ENCODE data around the gene PPP1R7. TPM values are rescaled to one million over a fixed set of nuclear protein-coding genes. Genes with fewer than 3 reads are reported as not detected.

The PPP1R7 gene
- total and polyA plus RNA-seq, 8 donors = 21.5 to 38.7 (median 31.5) TPM

DNA sequence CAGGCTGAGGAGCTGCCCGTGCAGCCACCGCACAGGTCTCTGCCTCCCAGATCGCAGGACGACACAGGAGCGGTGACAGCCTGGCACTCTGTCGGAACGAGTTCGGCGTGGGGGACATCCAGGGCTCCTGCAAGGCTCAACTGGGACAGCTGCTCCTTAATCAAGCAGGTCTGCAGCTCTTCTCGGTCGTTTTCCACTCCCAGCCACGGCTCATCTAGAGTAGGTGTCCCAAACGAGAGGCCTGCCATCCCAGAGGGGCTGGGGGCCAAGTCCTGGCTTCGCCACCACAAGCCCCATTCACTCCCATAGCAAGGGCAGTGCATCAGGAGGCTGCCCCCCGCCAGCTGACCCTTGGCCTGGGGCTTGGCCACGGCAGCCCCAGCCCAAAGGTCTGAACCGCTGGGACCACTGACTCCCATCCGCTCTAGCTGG is 23.5 kb upstream of the PPP1R7 start:
- intact Hi-C loops (cut with DNase I) = no loop called here
- TF ChIP-seq, protein P1, sequence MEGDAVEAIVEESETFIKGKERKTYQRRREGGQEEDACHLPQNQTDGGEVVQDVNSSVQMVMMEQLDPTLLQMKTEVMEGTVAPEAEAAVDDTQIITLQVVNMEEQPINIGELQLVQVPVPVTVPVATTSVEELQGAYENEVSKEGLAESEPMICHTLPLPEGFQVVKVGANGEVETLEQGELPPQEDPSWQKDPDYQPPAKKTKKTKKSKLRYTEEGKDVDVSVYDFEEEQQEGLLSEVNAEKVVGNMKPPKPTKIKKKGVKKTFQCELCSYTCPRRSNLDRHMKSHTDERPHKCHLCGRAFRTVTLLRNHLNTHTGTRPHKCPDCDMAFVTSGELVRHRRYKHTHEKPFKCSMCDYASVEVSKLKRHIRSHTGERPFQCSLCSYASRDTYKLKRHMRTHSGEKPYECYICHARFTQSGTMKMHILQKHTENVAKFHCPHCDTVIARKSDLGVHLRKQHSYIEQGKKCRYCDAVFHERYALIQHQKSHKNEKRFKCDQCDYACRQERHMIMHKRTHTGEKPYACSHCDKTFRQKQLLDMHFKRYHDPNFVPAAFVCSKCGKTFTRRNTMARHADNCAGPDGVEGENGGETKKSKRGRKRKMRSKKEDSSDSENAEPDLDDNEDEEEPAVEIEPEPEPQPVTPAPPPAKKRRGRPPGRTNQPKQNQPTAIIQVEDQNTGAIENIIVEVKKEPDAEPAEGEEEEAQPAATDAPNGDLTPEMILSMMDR (IDR thresholded peaks at IDR 0.05) = no peak
- FAIRE-seq (no peak), DNase-seq (peak in 2 of 6 donors; percentile 33 to 48), ATAC-seq (no peak)
- Histone ChIP-seq H3K27me3 (no peaks in the 10 kb centered on the region), H3K4me1 (no peaks in the 10 kb centered on the region), H3K36me3 (no peaks in the 10 kb centered on the region), H3K9me3 (no peaks in the 10 kb centered on the region), H3K4me3 (no peak overlapping the region), H3K27ac (no peak overlapping the region)
- WGBS, 2 donors = 93 to 94% methylated on average over 18 of the region's 18 CpGs

DNA sequence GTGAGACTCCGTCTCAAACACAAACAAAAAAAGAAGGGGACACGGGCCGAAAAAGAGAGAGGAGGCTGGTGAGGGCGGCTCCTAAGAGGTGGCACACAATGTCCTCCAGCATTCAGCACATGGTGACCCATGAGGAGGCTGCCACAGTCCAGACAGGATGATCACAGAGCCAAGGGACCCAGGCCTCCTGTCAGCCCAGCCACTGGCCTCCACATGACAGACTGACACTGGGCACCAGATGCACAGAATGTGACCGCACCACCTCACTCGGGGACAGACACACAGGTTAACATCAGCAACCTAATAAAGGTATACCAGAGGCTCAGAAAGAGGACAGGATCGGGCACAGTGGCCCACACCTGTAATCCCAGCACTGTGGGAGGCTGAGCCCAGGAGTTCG is 22.0 kb upstream of the PPP1R7 start:
- Histone ChIP-seq H3K36me3 (no peaks in the 10 kb centered on the region), H3K9me3 (no peaks in the 10 kb centered on the region), H3K27me3 (no peaks in the 10 kb centered on the region), H3K27ac (no peak overlapping the region), H3K4me1 (no peaks in the 10 kb centered on the region), H3K4me3 (no peak overlapping the region)
- ATAC-seq = no peak
- TF ChIP-seq, protein P1 (IDR thresholded peaks at IDR 0.05) = no peak
- 95 to 96% methylated on average over 8 of the region's 8 CpGs for WGBS, 2 donors
- intact Hi-C loops (cut with DNase I) = no loop called here
- no peak for FAIRE-seq
- DNase-seq = peak in 1 of 6 donors; percentile 22

DNA sequence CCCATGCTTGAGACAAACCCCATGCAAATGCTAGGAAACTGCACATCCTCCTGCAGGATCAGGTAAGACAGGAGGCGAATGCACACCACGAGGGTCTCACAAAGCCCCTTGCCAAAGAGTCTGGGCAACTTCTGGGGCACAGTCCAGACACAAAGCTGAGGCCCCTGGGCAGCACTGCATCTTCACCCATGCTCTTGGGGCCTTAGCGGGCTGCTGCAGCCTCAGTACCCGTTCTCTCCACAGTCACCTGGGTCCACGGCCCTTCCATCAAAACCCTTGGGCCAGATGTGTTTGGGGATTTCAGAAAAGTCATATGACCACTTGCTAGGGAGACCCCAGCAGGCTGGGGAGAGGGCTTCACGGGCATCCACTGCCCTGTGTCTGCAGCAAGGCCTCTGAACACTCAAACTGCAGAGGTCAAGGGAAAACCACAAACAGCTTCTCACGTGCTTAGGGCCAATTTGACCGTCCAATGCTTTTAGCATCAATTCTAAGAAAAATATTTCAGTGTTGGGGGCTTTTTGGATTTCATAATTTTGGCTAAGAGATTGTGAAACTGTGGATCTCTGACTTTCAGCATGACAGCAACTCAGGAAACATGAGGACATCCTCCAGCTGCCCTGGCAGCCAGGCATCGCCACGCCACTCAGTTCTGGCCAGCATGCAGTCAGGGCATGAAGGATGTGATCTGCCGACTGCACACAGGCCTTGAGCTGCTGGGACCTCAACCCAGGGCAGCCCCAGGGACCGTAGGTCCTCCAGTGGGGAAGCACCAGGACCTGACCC is 21.0 kb upstream of the PPP1R7 start:
- Histone ChIP-seq H3K27me3 (no peaks in the 10 kb centered on the region), H3K4me1 (no peaks in the 10 kb centered on the region), H3K9me3 (no peaks in the 10 kb centered on the region), H3K27ac (no peak overlapping the region), H3K36me3 (no peaks in the 10 kb centered on the region), H3K4me3 (no peak overlapping the region)
- DNase-seq (peak in 1 of 6 donors; percentile 35), FAIRE-seq (no peak), ATAC-seq (no peak)
- TF ChIP-seq, protein P1 (IDR thresholded peaks at IDR 0.05) = no peak
- intact Hi-C loops (cut with DNase I) = no loop called here
- 90 to 92% methylated on average over 12 of the region's 12 CpGs for WGBS, 2 donors

DNA sequence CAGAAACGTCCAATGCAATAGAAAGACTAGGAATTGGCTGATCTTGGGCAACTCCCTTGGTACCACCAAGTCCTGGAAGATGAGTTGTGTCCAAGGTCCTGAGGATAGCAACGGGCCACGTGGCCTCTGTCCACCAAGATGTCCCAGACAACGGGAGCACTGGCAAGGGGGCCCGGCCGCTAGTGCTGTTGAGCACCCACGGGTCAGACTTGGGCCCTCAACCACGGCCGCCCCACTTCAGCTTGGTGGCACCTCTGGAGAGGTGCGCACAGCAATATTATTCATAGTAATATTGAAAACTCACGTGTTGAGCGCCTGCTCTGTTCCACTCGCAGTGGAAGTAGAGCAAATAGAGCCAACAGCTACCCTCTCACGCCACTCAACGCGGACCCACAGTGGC is 20.0 kb upstream of the PPP1R7 start:
- intact Hi-C loops (cut with DNase I) = no loop called here
- WGBS, 2 donors = 90 to 94% methylated on average over 16 of the region's 16 CpGs
- FAIRE-seq (no peak), DNase-seq (peak in 1 of 6 donors; percentile 55), ATAC-seq (no peak)
- Histone ChIP-seq H3K4me3 (no peak overlapping the region), H3K27me3 (no peaks in the 10 kb centered on the region), H3K4me1 (no peaks in the 10 kb centered on the region), H3K27ac (no peak overlapping the region), H3K36me3 (no peaks in the 10 kb centered on the region), H3K9me3 (no peaks in the 10 kb centered on the region)
- TF ChIP-seq, protein P1 (IDR thresholded peaks at IDR 0.05) = no peak

DNA sequence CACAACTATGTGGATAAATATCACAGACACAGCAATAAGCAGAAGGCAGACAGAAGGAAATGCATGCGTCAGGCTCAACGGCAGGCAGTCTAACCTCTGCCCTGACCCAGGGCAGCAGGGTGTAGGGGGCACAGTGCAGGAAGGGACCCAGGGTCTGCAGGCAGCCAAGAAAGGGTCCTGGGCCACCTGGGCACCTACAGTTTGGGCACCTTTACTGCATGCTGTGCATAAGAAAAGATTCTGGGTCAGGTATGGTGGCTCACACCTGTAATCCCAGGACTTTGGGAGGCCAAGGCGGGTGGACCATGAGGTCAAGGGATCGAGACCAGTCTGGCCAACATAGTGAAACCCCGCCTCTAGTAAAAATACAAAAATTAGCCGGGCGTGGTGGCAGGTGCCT is 18.7 kb upstream of the PPP1R7 start:
- DNase-seq = peak in 1 of 6 donors; percentile 19
- no peaks in the 10 kb centered on the region for H3K36me3 ChIP-seq
- H3K9me3 ChIP-seq = no peaks in the 10 kb centered on the region
- H3K4me3 ChIP-seq = no peak overlapping the region
- TF ChIP-seq, protein P1 (IDR thresholded peaks at IDR 0.05) = no peak
- WGBS, 2 donors = 96 to 98% methylated on average over 7 of the region's 7 CpGs
- no peak for FAIRE-seq
- H3K27me3 ChIP-seq = no peaks in the 10 kb centered on the region
- H3K27ac ChIP-seq = no peak overlapping the region
- intact Hi-C loops (cut with DNase I) = no loop called here
- no peaks in the 10 kb centered on the region for H3K4me1 ChIP-seq
- ATAC-seq = no peak
